IMR-90 (cell line): ENCODE measurements around the gene CDC42EP2. TPM values are rescaled to one million over a fixed set of nuclear protein-coding genes. Genes with fewer than 3 reads are reported as not detected.
A peak's percentile ranks its signal among the peaks of the same experiment; 100 is the strongest.

Source experiments
- ATAC-seq: fragments of 200-7000 bp; cut with Tn5 transposase; 2 replicates; pipeline ENCODE4 v1.9.1; 2020; ENCODE audit warnings: low read depth, mild to moderate bottlenecking, moderate library complexity
- BruUV-seq: library from RNA; stranded (reverse); fragments of 400-500 nt; replicated peaks from 2 replicates; lab custom pipeline; 2021; lab: Mats Ljungman, UMichigan
- CTCF ChIA-PET: fragments of 300-600 bp; formaldehyde crosslinking; extraction: SDS; loops from one replicate; lab custom pipeline; 2021; ENCODE audit warnings: antibody characterized with exemption; lab: Yijun Ruan, JAX
- POLR2A ChIA-PET: fragments of 300-600 bp; sonication (Branson Sonifier 250); formaldehyde crosslinking; loops from one replicate; lab custom pipeline; 2022; ENCODE audit warnings: antibody characterized with exemption; ENCODE audit not compliant: unreplicated experiment; lab: Charles Lee
- DNase-seq: peaks from one replicate; pipeline ENCODE4 v3.0.0; 2013
- H2AFZ ChIP-seq: replicated peaks from 2 replicates; pipeline ENCODE3; 2013; ENCODE audit warnings: low read length, mild to moderate bottlenecking; ENCODE audit not compliant: poor library complexity
- H2AK5ac ChIP-seq: 2 replicates; pipeline ENCODE4 v1.6.1; 2013; ENCODE audit warnings: low read depth, low read length, inconsistent platforms
- H2AK9ac ChIP-seq: replicated peaks from 2 replicates; pipeline ENCODE3; 2013; ENCODE audit warnings: mild to moderate bottlenecking, low read depth, low read length, moderate library complexity; ENCODE audit not compliant: poor library complexity
- H2BK120ac ChIP-seq: 2 replicates; pipeline ENCODE4 v1.6.1; 2013; ENCODE audit warnings: low read depth, low read length, inconsistent platforms
- H2BK15ac ChIP-seq: 3 replicates; pipeline ENCODE4 v1.6.1; 2013; ENCODE audit warnings: low read depth, low read length, inconsistent platforms
- H2BK20ac ChIP-seq: 2 replicates; pipeline ENCODE4 v1.6.1; 2013; ENCODE audit warnings: low read depth, mild to moderate bottlenecking, inconsistent platforms, low read length, moderate library complexity
- H2BK5ac ChIP-seq: 2 replicates; pipeline ENCODE4 v1.6.1; 2013; ENCODE audit warnings: mild to moderate bottlenecking, low read depth, low read length, inconsistent platforms; ENCODE audit not compliant: poor library complexity, severe bottlenecking
- H3K14ac ChIP-seq: replicated peaks from 2 replicates; pipeline ENCODE4 v1.6.1; 2013; ENCODE audit warnings: low read depth, low read length, inconsistent platforms
- H3K18ac ChIP-seq: 2 replicates; pipeline ENCODE4 v1.6.1; 2013; ENCODE audit warnings: low read depth, low read length, control low read depth
- H3K23ac ChIP-seq: 2 replicates; pipeline ENCODE4 v1.6.1; 2013; ENCODE audit warnings: low read depth, low read length, inconsistent platforms
- H3K27ac ChIP-seq: 2 replicates; pipeline ENCODE4 v1.5.1; 2013; ENCODE audit warnings: mild to moderate bottlenecking, control low read depth, low read length; ENCODE audit not compliant: insufficient read depth
- H3K27me3 ChIP-seq: 2 replicates; pipeline ENCODE4 v1.6.1; 2013; ENCODE audit warnings: low read length; ENCODE audit not compliant: control insufficient read depth, insufficient read depth
- H3K36me3 ChIP-seq: 2 replicates; pipeline ENCODE4 v1.6.1; 2013; ENCODE audit warnings: low read length, mixed read lengths; ENCODE audit not compliant: control insufficient read depth, insufficient read depth
- H3K4ac ChIP-seq: 2 replicates; pipeline ENCODE4 v1.6.1; 2013; ENCODE audit warnings: low read depth, low read length, inconsistent platforms
- H3K4me1 ChIP-seq: 2 replicates; pipeline ENCODE4 v1.6.1; 2013; ENCODE audit warnings: low read length, mixed read lengths; ENCODE audit not compliant: control insufficient read depth, insufficient read depth
- H3K4me2 ChIP-seq: 2 replicates; pipeline ENCODE4 v1.6.1; 2013; ENCODE audit warnings: low read depth, mild to moderate bottlenecking, control low read depth, low read length, moderate library complexity
- H3K4me3 ChIP-seq: 2 replicates; pipeline ENCODE4 v1.5.1; 2013; ENCODE audit warnings: low read depth, mild to moderate bottlenecking, control low read depth, low read length, moderate library complexity; ENCODE audit not compliant: insufficient read depth
- H3K56ac ChIP-seq: 2 replicates; pipeline ENCODE4 v1.6.1; 2013; ENCODE audit warnings: low read length, inconsistent platforms; ENCODE audit not compliant: insufficient read depth; ENCODE audit errors: extremely low read depth
- H3K79me1 ChIP-seq, 2 experiments: 2 replicates each; pipeline ENCODE4 v1.6.1; 2013; ENCODE audit warnings: low read length in 2 of 2, inconsistent platforms in 1 of 2, low read depth in 1 of 2
- H3K9ac ChIP-seq: 2 replicates; pipeline ENCODE4 v1.6.1; 2013; ENCODE audit warnings: low read depth, low read length, control low read depth
- H3K9me1 ChIP-seq: 2 replicates; pipeline ENCODE4 v1.6.1; 2013; ENCODE audit warnings: low read length, inconsistent platforms; ENCODE audit not compliant: insufficient read depth
- H3K9me3 ChIP-seq: 2 replicates; pipeline ENCODE4 v1.6.1; 2013; ENCODE audit warnings: low read length; ENCODE audit not compliant: control insufficient read depth, insufficient read depth
- H4K20me1 ChIP-seq: 2 replicates; pipeline ENCODE4 v1.6.1; 2013; ENCODE audit warnings: low read length, inconsistent platforms; ENCODE audit not compliant: insufficient read depth
- H4K5ac ChIP-seq: 2 replicates; pipeline ENCODE4 v1.6.1; 2013; ENCODE audit warnings: mild to moderate bottlenecking, low read depth, low read length, control low read depth
- H4K8ac ChIP-seq, 2 experiments: 2 replicates each; pipeline ENCODE4 v1.6.1; 2013; ENCODE audit warnings: low read depth in 2 of 2, low read length in 2 of 2, control low read depth in 1 of 2, inconsistent platforms in 1 of 2
- H4K91ac ChIP-seq: 2 replicates; pipeline ENCODE4 v1.6.1; 2013; ENCODE audit warnings: low read depth, low read length, inconsistent platforms; ENCODE audit not compliant: insufficient read depth
- RCOR1 ChIP-seq: IDR thresholded peaks from 2 replicates; pipeline ENCODE4 v1.6.1; 2012; ENCODE audit warnings: mild to moderate bottlenecking, low read length, improper control_type of control experiment; ENCODE audit not compliant: insufficient replicate concordance
- SMC3 ChIP-seq: fragments of 150-350 bp; IDR thresholded peaks from 2 replicates; pipeline ENCODE4 v1.6.1; 2016; ENCODE audit warnings: low read depth, mild to moderate bottlenecking, antibody characterized with exemption, low read length, moderate library complexity
- WGBS, 2 experiments: methylation state at CpG; one replicate each; pipeline versions ENCODE4 v1.1.5 to v1.1.7; 2013; ENCODE audit warnings: missing lambda C conversion rate in 2 of 2; ENCODE audit not compliant: insufficient read length in 1 of 2; ENCODE audit errors: extremely low coverage in 2 of 2; 5-methylcytosine and 5-hydroxymethylcytosine counted together
- dilution Hi-C: fragments of 300-500 bp; cut with HindIII; formaldehyde crosslinking; loops from one replicate; pipeline ENCODE4 v1.14.3; 2018; ENCODE audit warnings: low sequenced_read_pairs; ENCODE audit not compliant: unreplicated experiment
- in situ Hi-C: fragments of 300-500 bp; cut with MboI; formaldehyde crosslinking; loops from 3 replicates; pipeline ENCODE4 v1.14.3; 2019; ENCODE audit warnings: low sequenced_read_pairs, inconsistent platforms, mixed read lengths
- intact Hi-C: fragments of 100-400 bp; cut with micrococcal nuclease; formaldehyde crosslinking; loops from 2 replicates; pipeline ENCODE4 v1.10.0; 2022
- polyA plus RNA-seq, 3 experiments: library from polyadenylated mRNA; depleted of rRNA; stranded (reverse); fragments of >200 nt; gene quantifications; 2 replicates each; pipeline ENCODE4 v1.2.3, GENCODE V29; 2012; ENCODE audit warnings: low replicate concordance in 1 of 3
- total RNA-seq: library from RNA; depleted of rRNA; stranded (reverse); fragments of >200 nt; gene quantifications from 2 replicates; pipeline ENCODE4 v1.2.3, GENCODE V29; 2012

The CDC42EP2 gene
- total and polyA plus RNA-seq, 2 of the 4 experiments (the other 2 are of a cell fraction), result 5.2 to 27.5 TPM

GRCh38 chr11:65303555-65303954 is 11.1 kb upstream of the CDC42EP2 start:
- WGBS, 2 experiments, result no CpG with 5 or more reads among the region's 3 CpGs
- Histone ChIP-seq H3K9ac (no peak overlapping the region), H4K20me1 (peaks cover 9% of the 10 kb centered on the region), H4K91ac (peak overlapping the region; percentile 4; the same call in 1 of the 2 replicates), H3K27me3 (no peaks in the 10 kb centered on the region), H3K27ac (no peak overlapping the region), H2BK15ac (no peak overlapping the region), H3K4me1 (peaks cover 47% of the 10 kb centered on the region), H3K36me3 (no peaks in the 10 kb centered on the region), H4K5ac (no peak overlapping the region), H3K9me1 (peaks cover 53% of the 10 kb centered on the region), H4K8ac (peak overlapping the region in 1 of 2 experiments; percentile 12; a peak in 1 of 4 replicates), H3K9me3 (no peaks in the 10 kb centered on the region), H2BK5ac (no peak overlapping the region), H3K4ac (no peak overlapping the region; the same call in 1 of the 2 replicates), H2BK120ac (no peak overlapping the region), H3K4me3 (no peak overlapping the region), H3K56ac (no peak overlapping the region), H3K4me2 (no peak overlapping the region), H2AFZ (no peak overlapping the region), H2BK20ac (no peak overlapping the region), H2AK5ac (peak overlapping the region; percentile 48; the same call in 1 of the 2 replicates), H3K14ac (no peak overlapping the region), H3K79me1 (peaks cover 7 to 54% of the 10 kb centered on the region in 2 experiments; a peak in 3 of 4 replicates), H2AK9ac (peak overlapping the region; percentile 61), H3K23ac (no peak overlapping the region), H3K18ac (peak overlapping the region; percentile 8; the same call in 1 of the 2 replicates)
- in situ Hi-C loops (no loop called here), intact Hi-C loops (no loop called here), dilution Hi-C loops (no loop called here)
- ChIA-PET POLR2A (interaction anchor here (1.4 kb wide), 1 partner anchor 14 kb away, joined by 5 read pairs; no protein-coding TSS in a partner anchor), CTCF (interaction anchor here (0.8 kb wide), 1 partner anchor 12 kb away, joined by 3 read pairs; no protein-coding TSS in a partner anchor)
- DNase-seq, result no peak
- TF ChIP-seq SMC3, result no peak
- TF ChIP-seq RCOR1, result no peak
- no peak for ATAC-seq
- no TSS peak for BruUV-seq
